Stimulated activated CD4-positive, alpha-beta T cell treated with anti-CD3 and anti-CD28 coated beads, Interleukin-1b, Interleukin-23, amount 100 ng/mL, for 4 hours (primary cell): ENCODE measurements around the gene ZNF284.
"Not testable (repeated sequence)": the region's sequence is repeated elsewhere in the genome, so short reads cannot be mapped to it uniquely, and the experiment has no call there.

ENCODE experiments used
- DNase-seq, 2 donors: peaks; one replicate each; pipeline ENCODE4 v3.0.0-alpha.2; 2020; ENCODE audit warnings: low read depth in 2 of 2

The ZNF284 gene

DNA sequence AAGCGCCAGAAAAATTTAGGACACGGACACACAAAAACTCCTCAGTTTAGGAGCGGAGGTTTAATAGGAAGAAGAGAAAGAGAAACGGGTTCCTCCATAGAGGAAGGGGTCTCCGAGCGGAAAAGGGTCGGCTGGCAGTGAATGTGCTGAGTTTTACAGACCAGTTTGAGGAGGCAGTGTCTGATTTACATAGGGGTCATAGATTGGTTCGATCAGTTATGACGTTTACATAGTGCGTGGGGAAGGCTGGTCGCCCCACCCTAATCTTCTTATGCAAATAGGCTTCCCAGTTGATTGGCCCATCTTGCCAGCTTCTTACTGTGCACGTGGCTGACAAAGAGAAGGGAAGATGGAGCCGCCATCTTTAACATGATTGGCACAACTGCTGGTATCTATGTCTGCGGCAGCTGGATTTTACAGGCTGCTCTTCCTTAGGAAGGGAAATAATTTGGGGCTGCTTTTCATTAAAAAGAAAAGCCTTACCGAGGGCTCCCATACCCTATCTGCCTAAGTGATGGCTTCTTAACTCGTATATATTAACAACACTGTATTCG, 40.0 kb downstream of the ZNF284 start:
- no peak for DNase-seq

DNA sequence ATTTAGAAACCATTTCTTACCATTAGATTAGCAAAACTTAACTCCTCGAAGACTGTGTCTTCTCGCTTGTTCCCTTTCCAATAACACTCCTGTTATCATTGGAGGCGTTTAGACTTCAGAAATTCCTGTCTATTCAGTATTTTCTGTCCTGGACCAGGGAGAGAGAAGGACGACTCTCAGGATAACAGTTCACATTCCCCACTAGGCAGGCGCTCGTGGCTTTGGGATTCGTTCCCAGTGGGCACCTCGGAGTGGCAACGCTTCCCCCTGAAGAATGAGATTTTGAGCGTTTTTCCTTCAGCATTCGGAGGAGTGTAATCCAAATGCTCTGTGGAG, 40.8 kb downstream of the ZNF284 start:
- DNase-seq = no peak

DNA sequence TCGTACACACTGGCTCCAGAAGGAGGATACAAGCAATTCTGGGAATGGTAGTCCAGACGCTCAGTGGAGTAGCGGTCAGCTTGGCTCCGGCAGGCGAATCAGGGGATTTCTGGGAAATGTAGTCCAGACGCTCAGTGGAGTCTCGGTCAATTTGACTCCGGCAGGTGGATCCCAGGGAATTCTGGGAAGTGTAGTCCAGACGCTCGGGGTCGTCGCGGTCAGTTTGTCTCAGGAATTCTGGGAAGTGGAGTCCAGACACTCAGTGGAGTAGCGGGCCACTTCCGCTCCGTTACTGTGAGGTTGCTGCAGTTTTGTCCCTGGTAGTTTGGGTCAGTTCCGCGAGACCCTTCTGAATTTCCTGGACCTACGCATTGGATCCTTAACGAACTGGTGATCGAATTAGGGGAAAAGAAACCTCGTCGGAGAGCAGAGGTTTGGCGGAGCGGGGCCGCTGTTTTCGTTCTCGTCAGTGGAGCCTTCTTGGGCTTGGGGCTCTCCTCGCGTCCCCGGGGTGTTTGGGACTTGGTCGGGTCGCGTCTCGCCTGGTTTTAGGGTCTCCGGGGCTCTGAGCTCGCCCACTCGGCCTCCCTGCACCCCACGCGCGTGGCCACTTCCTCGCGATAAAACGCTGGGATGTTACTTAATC, 41.3 kb downstream of the ZNF284 start, which contains the start of gene ZNF225:
ZNF225 (plus strand) TSS at position 262 of the 646 bp plus-strand sequence. CDS start 2,429 bp downstream, outside the sequence.
- DNase-seq = peak; percentile 65 to 66

DNA sequence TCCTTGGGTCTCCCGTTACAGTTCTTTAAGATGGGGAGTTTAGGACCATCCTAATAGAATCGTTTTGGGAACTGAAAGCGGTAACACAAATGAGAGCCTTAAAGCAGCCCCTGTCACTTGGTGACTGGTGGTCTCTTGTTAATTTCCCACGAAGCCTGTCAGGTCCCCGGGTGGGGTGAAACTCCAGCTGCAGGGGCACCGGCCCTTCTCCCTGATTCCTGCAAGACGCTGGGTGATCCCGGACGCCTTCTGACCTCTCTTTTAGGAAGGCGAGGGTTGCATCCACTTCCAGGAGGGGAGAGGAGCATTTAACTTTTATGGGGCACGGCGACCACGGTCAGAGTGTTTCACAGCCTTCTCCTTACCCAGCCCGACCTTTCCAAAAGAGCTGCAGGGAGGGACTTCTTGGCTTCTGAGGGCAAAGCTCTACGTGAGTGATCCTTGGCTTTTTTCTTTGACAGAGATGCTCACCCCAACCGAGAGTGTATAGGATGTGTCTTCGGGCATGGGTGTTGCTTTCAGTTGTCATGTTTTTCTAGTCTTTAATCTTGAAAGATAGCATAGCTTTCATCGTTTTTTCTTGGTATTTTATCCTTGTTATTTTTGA, 41.9 kb downstream of the ZNF284 start:
- no peak for DNase-seq

DNA sequence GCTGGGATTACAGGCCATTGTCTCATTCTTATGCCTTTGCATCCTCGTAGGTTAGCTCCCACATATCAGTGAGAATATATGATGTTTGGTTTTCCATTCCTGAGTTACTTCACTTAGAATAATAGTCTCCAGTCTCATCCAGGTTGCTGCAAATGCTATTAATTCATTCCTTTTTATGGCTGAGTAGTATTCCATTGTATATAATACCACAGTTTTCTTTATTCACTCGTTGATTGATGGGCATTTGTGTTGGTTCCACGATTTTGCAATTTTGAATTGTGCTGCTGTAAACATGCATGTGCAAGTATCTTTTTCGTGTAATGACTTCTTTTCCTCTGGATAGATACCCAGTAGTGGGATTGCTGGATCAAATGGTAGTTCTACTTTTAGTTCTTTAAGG, 49.2 kb downstream of the ZNF284 start:
- DNase-seq = not testable (repeated sequence)

DNA sequence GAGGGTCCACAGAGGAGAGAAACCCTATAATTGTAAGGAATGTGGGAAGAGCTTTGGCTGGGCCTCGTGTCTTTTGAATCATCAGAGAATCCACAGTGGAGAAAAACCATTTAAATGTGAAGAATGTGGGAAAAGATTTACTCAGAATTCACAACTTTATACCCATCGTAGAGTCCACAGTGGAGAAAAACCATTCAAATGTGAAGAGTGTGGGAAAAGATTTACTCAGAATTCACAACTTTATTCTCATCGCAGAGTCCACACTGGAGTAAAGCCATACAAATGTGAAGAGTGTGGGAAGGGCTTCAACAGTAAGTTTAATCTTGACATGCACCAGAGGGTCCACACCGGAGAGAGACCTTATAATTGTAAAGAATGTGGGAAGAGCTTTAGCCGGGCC, 60.0 kb downstream of the ZNF284 start:
- no peak for DNase-seq
